Measurements from ENCODE around the gene PLA2G3. TPM values are rescaled to one million over a fixed set of nuclear protein-coding genes. Genes with fewer than 3 reads are reported as not detected.

The PLA2G3 gene
- total RNA-seq, 1 experiment from 2014 or later: 8.2 TPM

DNA sequence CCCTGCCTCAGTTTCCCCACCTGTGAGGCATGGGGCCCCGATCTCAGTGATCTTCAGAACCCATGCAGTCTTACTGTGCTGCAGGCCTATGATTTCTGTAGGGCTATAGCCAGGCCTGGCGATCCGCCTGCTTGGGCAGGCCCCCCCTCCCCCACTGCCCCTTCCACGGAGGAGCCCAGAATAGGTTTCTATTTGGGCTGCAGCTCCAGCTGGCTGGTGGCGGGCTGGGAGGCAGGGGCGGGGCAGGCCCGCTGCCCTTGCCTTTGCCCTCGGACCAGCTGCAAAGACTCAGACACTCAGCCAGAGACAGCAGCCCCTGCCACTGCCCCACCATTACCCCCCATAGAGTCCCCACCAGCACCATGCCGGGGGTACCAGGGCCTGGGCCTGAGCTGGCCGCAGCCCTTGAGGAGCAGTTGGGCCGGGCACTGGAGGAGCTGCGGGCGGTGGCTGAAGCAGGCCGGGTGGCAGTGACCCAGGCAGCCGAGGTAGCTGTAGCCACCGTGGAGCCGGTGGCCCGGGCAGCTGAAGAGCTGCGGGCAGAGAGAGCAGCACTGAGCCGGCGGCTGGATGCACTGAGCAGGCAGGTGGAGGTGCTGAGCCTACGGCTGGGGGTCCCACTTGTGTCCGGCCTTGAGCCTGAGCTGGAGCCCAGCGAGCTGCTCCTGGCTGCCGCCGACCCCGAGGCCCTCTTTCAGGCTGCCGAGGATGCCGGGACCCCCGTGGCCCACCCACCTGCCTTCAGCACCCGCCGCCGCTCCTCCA lies 47.0 kb downstream of the PLA2G3 start:
- H4K91ac ChIP-seq (ENCODE audit: insufficient read length, low read depth, low read length): no peak overlapping the region
- Mint-ChIP-seq H3K27me3 (ENCODE audit: low read depth) (no peaks in the 10 kb centered on the region), H3K9me3 (no peaks in the 10 kb centered on the region; a peak in 1 of 5 replicates), H3K36me3 (ENCODE audit: insufficient read depth in 1 of 3, low read depth in 3 of 3) (peaks cover 3 to 11% (median 3%) of the 10 kb centered on the region in 3 experiments; a peak in 3 of 7 replicates), H3K27ac (no peak overlapping the region), H3K4me1 (peaks cover 4 to 26% of the 10 kb centered on the region in 2 experiments), H3K4me3 (no peak overlapping the region)
- WGBS (ENCODE audit: extremely low coverage, insufficient read length, low lambda C conversion rate): no CpG with 5 or more reads among the region's 33 CpGs
- H3K27me3 ChIP-seq (ENCODE audit: insufficient read depth, low read length): no peaks in the 10 kb centered on the region
- no peaks in the 10 kb centered on the region for H3K9me3 ChIP-seq (ENCODE audit: control insufficient read depth, low read depth, low read length)
- no peaks in the 10 kb centered on the region for H4K20me1 ChIP-seq (ENCODE audit: control insufficient read depth, insufficient read depth, insufficient read length)
- no peak overlapping the region for H4K5ac ChIP-seq (ENCODE audit: insufficient read length, low read depth, low read length)
- H3K79me1 ChIP-seq (ENCODE audit: insufficient read depth, low read depth, low read length, poor library complexity, severe bottlenecking): no peaks in the 10 kb centered on the region
- no peak overlapping the region for H2BK12ac ChIP-seq (ENCODE audit: insufficient read length, low read depth, low read length)
- no peak overlapping the region for H3T11ph ChIP-seq (ENCODE audit: low read length)
- H2BK120ac ChIP-seq (ENCODE audit: low read depth, low read length, poor library complexity, severe bottlenecking): no peak overlapping the region
- H3K79me2 ChIP-seq (ENCODE audit: insufficient read depth, low read length): no peaks in the 10 kb centered on the region
- no peak overlapping the region for H2AK5ac ChIP-seq (ENCODE audit: insufficient read length, low read length)
- H3K4me1 ChIP-seq (ENCODE audit: insufficient read depth, low read length): no peaks in the 10 kb centered on the region
- no peak overlapping the region for H3K56ac ChIP-seq (ENCODE audit: insufficient read length, low read depth, low read length)
- no peak overlapping the region for H3K4ac ChIP-seq (ENCODE audit: low read depth, low read length)
- peak; percentile 24 for DNase-seq
- H3K14ac ChIP-seq (ENCODE audit: insufficient read depth, low read length): no peak overlapping the region
- no peak overlapping the region for H3K9ac ChIP-seq (ENCODE audit: extremely low read depth, insufficient read length, low read length)
- no peak overlapping the region for H2BK20ac ChIP-seq (ENCODE audit: low read depth, low read length, poor library complexity, severe bottlenecking)
- H3K23ac ChIP-seq (ENCODE audit: insufficient read length, low read depth, low read length): no peak overlapping the region
- H2BK5ac ChIP-seq (ENCODE audit: insufficient read length, low read length): no peak overlapping the region
- no peak overlapping the region for H2BK15ac ChIP-seq (ENCODE audit: low read depth, low read length)
- H3K27ac ChIP-seq (ENCODE audit: insufficient read length, low read depth, low read length): no peak overlapping the region
- H2AFZ ChIP-seq (ENCODE audit: low read length): no peak overlapping the region
- no peak overlapping the region for H3K18ac ChIP-seq (ENCODE audit: insufficient read length, low read depth, low read length)
- no peak for TF ChIP-seq CTCF (conservative IDR thresholded peaks at IDR 0.05)
- no peak overlapping the region for H3K4me2 ChIP-seq (ENCODE audit: insufficient read depth, insufficient read length, low read length)
- no peak overlapping the region for H4K8ac ChIP-seq (replicated peaks; ENCODE audit: insufficient read length, low read depth, low read length)
- H3K23me2 ChIP-seq (ENCODE audit: insufficient read length, low read depth, low read length, poor library complexity, severe bottlenecking): peaks cover 2% of the 10 kb centered on the region
